Memory B cell (primary cell): ENCODE results near the gene OR7E24.
"Not testable (repeated sequence)": the region's sequence is repeated elsewhere in the genome, so short reads cannot be mapped to it uniquely, and the experiment has no call there.

Experiments used
- ATAC-seq: fragments of 150-1000 bp; cut with Tn5 transposase; 2 replicates; pipeline ENCODE4 v1.10.0; 2021; ENCODE audit warnings: low read depth, mild to moderate bottlenecking, moderate library complexity
- DNase-seq, 2 donors: peaks; one replicate each; pipeline ENCODE4 v3.0.0; 2022; ENCODE audit warnings: low spot score in 2 of 2
- H3K27ac Mint-ChIP-seq: one replicate; pipeline ENCODE4 v1.8.0; 2022; ENCODE audit warnings: mild to moderate bottlenecking, moderate library complexity, mixed read lengths
- H3K27me3 Mint-ChIP-seq: one replicate; pipeline ENCODE4 v1.8.0; 2022; ENCODE audit warnings: mixed read lengths
- H3K36me3 Mint-ChIP-seq: one replicate; pipeline ENCODE4 v1.8.0; 2022; ENCODE audit warnings: mild to moderate bottlenecking, mixed read lengths
- H3K4me1 Mint-ChIP-seq: one replicate; pipeline ENCODE4 v1.8.0; 2022; ENCODE audit warnings: mixed read lengths
- H3K4me3 Mint-ChIP-seq: one replicate; pipeline ENCODE4 v1.8.0; 2022; ENCODE audit warnings: mild to moderate bottlenecking, moderate library complexity, mixed read lengths
- H3K9me3 Mint-ChIP-seq: one replicate; pipeline ENCODE4 v1.8.0; 2022; ENCODE audit warnings: mixed read lengths

OR7E24 gene

GRCh38 chr19:9250630-9251029 lies at the start of gene OR7E24:
Gene OR7E24, plus strand, starts transcription at chr19:9250930. Its CDS starts 114 bp downstream, at chr19:9251044.
- Mint-ChIP-seq H3K4me1 (no peaks in the 10 kb centered on the region), H3K36me3 (peaks cover 2% of the 10 kb centered on the region), H3K27me3 (peaks cover 5% of the 10 kb centered on the region), H3K4me3 (no peak within 1 kb of the TSS), H3K9me3 (peaks cover 13% of the 10 kb centered on the region), H3K27ac (no peak within 1 kb of the TSS)
- DNase-seq (no peak), ATAC-seq (no peak)

GRCh38 chr19:9205501-9206113 lies 45.1 kb upstream of the OR7E24 start:
- peaks cover 3% of the 10 kb centered on the region for H3K9me3 Mint-ChIP-seq
- DNase-seq = peak; percentile 56 to 66
- peak overlapping the region; percentile 65 for H3K4me3 Mint-ChIP-seq
- peaks cover 4% of the 10 kb centered on the region for H3K4me1 Mint-ChIP-seq
- peak; percentile 64 for ATAC-seq
- no peak overlapping the region for H3K27ac Mint-ChIP-seq
- H3K36me3 Mint-ChIP-seq = no peaks in the 10 kb centered on the region
- peaks cover 8% of the 10 kb centered on the region for H3K27me3 Mint-ChIP-seq

- Mint-ChIP-seq H3K27ac (no peak within 1 kb of the TSS), H3K36me3 (peaks cover 3% of the 10 kb centered on the region), H3K4me3 (no peak within 1 kb of the TSS), H3K9me3 (peaks cover 6% of the 10 kb centered on the region), H3K27me3 (no peaks in the 10 kb centered on the region), H3K4me1 (no peaks in the 10 kb centered on the region)
- ATAC-seq = no peak
- no peak for DNase-seq
These were observed 31.2 kb upstream of the OR7E24 start, which contains the start of gene OR7D4 for GRCh38 chr19:9219489-9219888. Gene OR7D4, minus strand, starts transcription at chr19:9219589. Its CDS starts 4,752 bp downstream, at chr19:9214837.

GRCh38 chr19:9251236-9251635 lies 506 bp downstream of the OR7E24 start:
- H3K27ac Mint-ChIP-seq = no peak overlapping the region

GRCh38 chr19:9283485-9283884 lies 32.8 kb downstream of the OR7E24 start:
- H3K27me3 Mint-ChIP-seq, DNase-seq, H3K4me1 Mint-ChIP-seq, H3K36me3 Mint-ChIP-seq, H3K27ac Mint-ChIP-seq, ATAC-seq: not testable (repeated sequence)
- peaks cover 17% of the 10 kb centered on the region for H3K9me3 Mint-ChIP-seq
- peak overlapping the region; percentile 65 for H3K4me3 Mint-ChIP-seq

More at GRCh38 chr19:9251236-9251635, 506 bp downstream of the OR7E24 start:
- DNase-seq = no peak
- Mint-ChIP-seq H3K27me3 (peaks cover 5% of the 10 kb centered on the region), H3K4me1 (no peaks in the 10 kb centered on the region), H3K9me3 (peaks cover 13% of the 10 kb centered on the region), H3K4me3 (no peak overlapping the region), H3K36me3 (peaks cover 2% of the 10 kb centered on the region)
- ATAC-seq = no peak

- no peak overlapping the region for H3K4me3 Mint-ChIP-seq
- peaks cover 18% of the 10 kb centered on the region for H3K9me3 Mint-ChIP-seq
- H3K27ac Mint-ChIP-seq = no peak overlapping the region
- H3K4me1 Mint-ChIP-seq = no peaks in the 10 kb centered on the region
- DNase-seq (no peak), ATAC-seq (no peak)
- H3K27me3 Mint-ChIP-seq = no peaks in the 10 kb centered on the region
- peaks cover 35% of the 10 kb centered on the region for H3K36me3 Mint-ChIP-seq
These were observed 38.6 kb downstream of the OR7E24 start for GRCh38 chr19:9289231-9289884.

GRCh38 chr19:9295411-9295849 lies 44.7 kb downstream of the OR7E24 start:
- no peak for ATAC-seq
- peaks cover 30% of the 10 kb centered on the region for H3K9me3 Mint-ChIP-seq

GRCh38 chr19:9296336-9296735 lies 45.6 kb downstream of the OR7E24 start:
- Mint-ChIP-seq H3K4me3 (no peak overlapping the region), H3K9me3 (peaks cover 35% of the 10 kb centered on the region), H3K27ac (no peak overlapping the region), H3K27me3 (no peaks in the 10 kb centered on the region), H3K36me3 (peaks cover 69% of the 10 kb centered on the region), H3K4me1 (no peaks in the 10 kb centered on the region)
- ATAC-seq (no peak), DNase-seq (no peak)

More at GRCh38 chr19:9295411-9295849, 44.7 kb downstream of the OR7E24 start:
- no peak overlapping the region for H3K27ac Mint-ChIP-seq
- no peak overlapping the region for H3K4me3 Mint-ChIP-seq
- H3K27me3 Mint-ChIP-seq = no peaks in the 10 kb centered on the region
- no peaks in the 10 kb centered on the region for H3K4me1 Mint-ChIP-seq
- H3K36me3 Mint-ChIP-seq = peaks cover 61% of the 10 kb centered on the region
- DNase-seq = no peak
